Fibroblast of skin of back (primary cell): ENCODE data around the gene APH1B. TPM values are rescaled to one million over a fixed set of nuclear protein-coding genes. Genes with fewer than 3 reads are reported as not detected.
"Not testable (repeated sequence)": the region's sequence is repeated elsewhere in the genome, so short reads cannot be mapped to it uniquely, and the experiment has no call there.

Source experiments
- DNase-seq: peaks from one replicate; pipeline ENCODE4 v3.0.0-alpha.2; 2013
- polyA plus RNA-seq, 2 experiments: library from polyadenylated mRNA; unstranded; fragments of 120-200 nt; gene quantifications; one replicate each; pipeline ENCODE4 v1.2.1, GENCODE V29; 2013; ENCODE audit not compliant: insufficient read length in 2 of 2

Gene APH1B
- 10.0 TPM for polyA plus RNA-seq (2013, experiment 1 of 2; ENCODE audit: insufficient read length)
- 11.6 TPM for polyA plus RNA-seq (2013, experiment 2 of 2; ENCODE audit: insufficient read length)

- DNase-seq, result peak; percentile 77
Observed at GRCh38 chr15:63277038-63277892, at the start of gene APH1B. Gene APH1B (plus strand): TSS chr15:63277605. CDS start chr15:63277624, 19 bp downstream.

- DNase-seq, result no peak
Observed at GRCh38 chr15:63227689-63228088, 49.7 kb upstream of the APH1B start.

GRCh38 chr15:63231206-63231605 lies 46.2 kb upstream of the APH1B start:
- DNase-seq, result no peak

GRCh38 chr15:63231706-63232105 lies 45.7 kb upstream of the APH1B start:
- no peak for DNase-seq

GRCh38 chr15:63232405-63232804 lies 45.0 kb upstream of the APH1B start:
- peak; percentile 64 for DNase-seq

GRCh38 chr15:63232943-63233342 lies 44.5 kb upstream of the APH1B start:
- DNase-seq, result no peak

GRCh38 chr15:63233667-63234423 lies 43.6 kb upstream of the APH1B start:
- DNase-seq, result peak; percentile 84

- peak; percentile 68 for DNase-seq
Observed at GRCh38 chr15:63234451-63234870, 42.9 kb upstream of the APH1B start.

GRCh38 chr15:63236272-63236671 lies 41.1 kb upstream of the APH1B start:
- DNase-seq, result peak; percentile 94

- not testable (repeated sequence) for DNase-seq
Observed at GRCh38 chr15:63237086-63237485, 40.3 kb upstream of the APH1B start.

GRCh38 chr15:63238171-63238570 lies 39.2 kb upstream of the APH1B start:
- no peak for DNase-seq

GRCh38 chr15:63238796-63239195 lies 38.6 kb upstream of the APH1B start:
- peak; percentile 79 for DNase-seq

GRCh38 chr15:63240109-63240508 lies 37.3 kb upstream of the APH1B start:
- no peak for DNase-seq

GRCh38 chr15:63241316-63241715 lies 36.1 kb upstream of the APH1B start:
- no peak for DNase-seq

- DNase-seq, result no peak
Observed at GRCh38 chr15:63243101-63243500, 34.3 kb upstream of the APH1B start.

- DNase-seq, result no peak
Observed at GRCh38 chr15:63243776-63244175, 33.6 kb upstream of the APH1B start.

GRCh38 chr15:63244399-63244798 lies 33.0 kb upstream of the APH1B start:
- peak; percentile 76 for DNase-seq

GRCh38 chr15:63244976-63245645 lies 32.3 kb upstream of the APH1B start:
- DNase-seq, result no peak

- DNase-seq, result peak; percentile 30
Observed at GRCh38 chr15:63246691-63247469, 30.5 kb upstream of the APH1B start.

GRCh38 chr15:63250312-63250965 lies 27.0 kb upstream of the APH1B start:
- peak; percentile 99 for DNase-seq

GRCh38 chr15:63251701-63252100 lies 25.7 kb upstream of the APH1B start:
- DNase-seq, result no peak

GRCh38 chr15:63252292-63252691 lies 25.1 kb upstream of the APH1B start:
- DNase-seq, result no peak
